HepG2 (cell line): ENCODE measurements around the gene GRIK1. TPM values are rescaled to one million over a fixed set of nuclear protein-coding genes. Genes with fewer than 3 reads are reported as not detected.

ENCODE experiments used
- ATAC-seq: fragments of 200-7000 bp; cut with Tn5 transposase; 3 replicates; pipeline ENCODE4 v1.9.1; 2020; ENCODE audit warnings: mild to moderate bottlenecking, moderate library complexity
- BruUV-seq: library from RNA; stranded (reverse); fragments of 400-500 nt; replicated peaks from 2 replicates; lab custom pipeline; 2021; lab: Mats Ljungman, UMichigan
- CTCF ChIA-PET: fragments of 300-600 bp; formaldehyde crosslinking; extraction: SDS; loops from one replicate; lab custom pipeline; 2021; ENCODE audit warnings: low total read pairs, inconsistent platforms, low intra/inter-chr PET ratio; lab: Yijun Ruan, JAX
- POLR2A ChIA-PET: fragments of 350-600 bp; sonication (Branson Sonifier 250); formaldehyde crosslinking; loops from one replicate; lab custom pipeline; 2020; ENCODE audit warnings: antibody characterized with exemption, inconsistent platforms; lab: Yijun Ruan, JAX
- DNase-seq: peaks from one replicate; pipeline ENCODE4 v3.0.0-alpha.2; 2015; ENCODE audit warnings: low spot score
- FAIRE-seq: peaks from 3 replicates; lab custom pipeline; 2011; peaks lifted over from hg19 to GRCh38; lab: Jason Lieb, UNC
- H2AFZ ChIP-seq: one replicate; pipeline ENCODE4 v1.6.1; 2011; ENCODE audit warnings: low read length, inconsistent platforms
- H3K27ac ChIP-seq: fragments of 300-600 bp; 3 replicates; pipeline ENCODE4 v1.8.0; 2011; ENCODE audit warnings: mixed run types, mild to moderate bottlenecking, mixed read lengths, low read length, inconsistent platforms; ENCODE audit not compliant: insufficient read depth; ENCODE audit errors: extremely low read length
- H3K27me3 ChIP-seq, 2 experiments: fragments of 200-600 bp in 1 of 2; 2 replicates in 1 of 2; 3 replicates in 1 of 2; pipeline versions ENCODE4 v1.6.0 to v1.8.0; 2011; ENCODE audit warnings: low read length in 2 of 2, mild to moderate bottlenecking in 2 of 2, moderate library complexity in 2 of 2, inconsistent platforms in 1 of 2; ENCODE audit not compliant: insufficient read depth in 2 of 2, control insufficient read depth in 1 of 2
- H3K36me3 ChIP-seq, 2 experiments: fragments of 200-600 bp in 1 of 2; replicated peaks in 1 of 2; 2 replicates in 1 of 2; 3 replicates in 1 of 2; pipeline versions ENCODE4 v1.5.1 to v1.8.0; 2011; ENCODE audit warnings: low read length in 2 of 2, inconsistent platforms in 1 of 2; ENCODE audit not compliant: insufficient read depth in 2 of 2, control insufficient read depth in 1 of 2
- H3K4me1 ChIP-seq: 2 replicates; pipeline ENCODE4 v1.5.1; 2012; ENCODE audit warnings: low read length, inconsistent platforms; ENCODE audit not compliant: insufficient read depth
- H3K4me2 ChIP-seq: 2 replicates; pipeline ENCODE4 v1.6.0; 2011; ENCODE audit warnings: low read depth, low read length, inconsistent platforms
- H3K4me3 ChIP-seq, 3 experiments: fragments of 200-600 bp in 1 of 3; sonication (generic), shearing (Covaris generic) in 1 of 3; replicated peaks in 1 of 3; 2 replicates each; pipeline ENCODE4 v1.5.1; 2011 to 2016; ENCODE audit warnings: low read length in 3 of 3, inconsistent platforms in 2 of 3, low read depth in 2 of 3, mild to moderate bottlenecking in 2 of 3, control low read depth in 1 of 3, mixed read lengths in 1 of 3; ENCODE audit not compliant: insufficient read depth in 1 of 3
- H3K79me2 ChIP-seq: one replicate; pipeline ENCODE4 v1.6.1; 2011; ENCODE audit warnings: low read length, inconsistent platforms; ENCODE audit not compliant: insufficient read depth
- H3K9ac ChIP-seq: 2 replicates; pipeline ENCODE4 v1.6.0; 2011; ENCODE audit warnings: mild to moderate bottlenecking, low read depth, low read length, inconsistent platforms; ENCODE audit not compliant: insufficient read depth
- H3K9me3 ChIP-seq: 2 replicates; pipeline ENCODE4 v1.5.1; 2012; ENCODE audit warnings: mild to moderate bottlenecking, low read length
- H4K20me1 ChIP-seq: 2 replicates; pipeline ENCODE4 v1.6.0; 2011; ENCODE audit warnings: inconsistent platforms, mild to moderate bottlenecking, low read length, moderate library complexity; ENCODE audit not compliant: insufficient read depth
- AKNA ChIP-seq: sonication (generic); formaldehyde crosslinking; IDR thresholded peaks from 2 replicates; pipeline ENCODE4 v1.4.0; 2020; ENCODE audit warnings: missing genetic modification reagents, borderline replicate concordance
- ATF3 ChIP-seq: sonication (generic); formaldehyde crosslinking; IDR thresholded peaks from 2 replicates; pipeline ENCODE4 v1.4.0; 2020; ENCODE audit warnings: missing genetic modification reagents
- CREB3 ChIP-seq: sonication (generic); formaldehyde crosslinking; IDR thresholded peaks from 2 replicates; pipeline ENCODE4 v1.5.0; 2020; ENCODE audit warnings: missing genetic modification reagents
- HDAC6 ChIP-seq: fragments of 200-600 bp; sonication (generic); IDR thresholded peaks from 2 replicates; pipeline ENCODE4 v1.7.0; 2017; ENCODE audit warnings: mild to moderate bottlenecking, antibody characterized with exemption, low read length, low read depth
- KAT8 ChIP-seq: IDR thresholded peaks from 2 replicates; pipeline ENCODE4 v1.6.1; 2016; ENCODE audit warnings: missing genetic modification reagents, missing compliant biosample characterization
- NCOR1 ChIP-seq: fragments of 200-600 bp; sonication (generic); IDR thresholded peaks from 2 replicates; pipeline ENCODE4 v1.7.0; 2017; ENCODE audit warnings: antibody characterized with exemption, low read length, borderline replicate concordance
- NFKBIZ ChIP-seq: IDR thresholded peaks from 2 replicates; pipeline ENCODE4 v1.6.1; 2018; ENCODE audit warnings: missing genetic modification reagents, missing compliant biosample characterization
- TBP ChIP-seq: sonication (generic); formaldehyde crosslinking; IDR thresholded peaks from 2 replicates; pipeline ENCODE4 v1.5.0; 2020; ENCODE audit warnings: missing genetic modification reagents
- ZFP36L2 ChIP-seq: sonication (generic); formaldehyde crosslinking; IDR thresholded peaks from 2 replicates; pipeline ENCODE4 v1.4.0; 2020; ENCODE audit warnings: missing genetic modification reagents
- ZKSCAN8 ChIP-seq: IDR thresholded peaks from 2 replicates; pipeline ENCODE4 v1.6.1; 2016; ENCODE audit warnings: borderline replicate concordance, missing genetic modification reagents, missing compliant biosample characterization
- ZNF124 ChIP-seq: sonication (generic); formaldehyde crosslinking; IDR thresholded peaks from 2 replicates; pipeline ENCODE4 v1.4.0; 2020; ENCODE audit warnings: missing genetic modification reagents
- ZNF747 ChIP-seq: sonication (generic); formaldehyde crosslinking; IDR thresholded peaks from 2 replicates; pipeline ENCODE4 v1.8.1; 2023; ENCODE audit warnings: missing genetic modification reagents, mild to moderate bottlenecking, borderline replicate concordance
- ZNF83 ChIP-seq: sonication (generic); formaldehyde crosslinking; IDR thresholded peaks from 2 replicates; pipeline ENCODE4 v1.4.0; 2020; ENCODE audit warnings: missing genetic modification reagents, mild to moderate bottlenecking, borderline replicate concordance
- whole genome bisulfite sequencing: methylation state at CpG from one replicate; pipeline ENCODE4 v1.1.6; 2017; ENCODE audit warnings: low lambda C conversion rate; 5-methylcytosine and 5-hydroxymethylcytosine counted together
- in situ Hi-C: cut with HindIII; loops from 2 replicates; pipeline ENCODE4 v1.10.0; 2017; ENCODE audit warnings: low pct_unique_long_range_greater_than_20kb; ENCODE audit not compliant: extremely low pct_ligation_motif_present
- intact Hi-C: fragments of 100-400 bp; cut with micrococcal nuclease; formaldehyde crosslinking; loops from one replicate; pipeline ENCODE4 v1.10.0; 2022; ENCODE audit not compliant: unreplicated experiment
- polyA plus RNA-seq, 8 experiments: library from polyadenylated mRNA; depleted of rRNA in 3 of 8; stranded (reverse) in 7 of 8; unstranded in 1 of 8; fragments of >200 nt; fragmentation: Illumina TruSeq in 4 of 8; extraction: Trizol in 4 of 8; gene quantifications; 2 replicates each; pipeline versions ENCODE4 v1.2.1 to v1.2.3, GENCODE V29; 2011 to 2016; ENCODE audit warnings: low read depth in 4 of 8, missing spikeins in 1 of 8, mixed read lengths in 1 of 8; ENCODE audit not compliant: insufficient read depth in 1 of 8
- total RNA-seq, 5 experiments: library from RNA; depleted of rRNA; stranded (reverse); fragments of >200 nt; fragmentation: Illumina TruSeq; extraction: Trizol; gene quantifications; 2 replicates each; pipeline ENCODE4 v1.2.3, GENCODE V29; 2016; ENCODE audit warnings: low read depth in 1 of 5

The GRIK1 gene
- total and polyA plus RNA-seq, 2 of the 13 experiments (the other 11 are each of a cell fraction or from before 2014, with no cell fraction given) = not detected

- TF ChIP-seq ATF3 (no peak), HDAC6 (no peak), CREB3 (no peak), ZNF747 (no peak), TBP (CRISPR knock-in tag) (no peak), ZNF124 (no peak), KAT8 (CRISPR knock-in tag) (no peak), ZFP36L2 (no peak), NFKBIZ (CRISPR knock-in tag) (no peak), ZKSCAN8 (CRISPR knock-in tag) (no peak), NCOR1 (no peak), ZNF83 (CRISPR knock-in tag) (no peak)
These were observed 54.3 kb downstream of the GRIK1 start (continued) for GRCh38 chr21:29885491-29885890.

- Histone ChIP-seq H2AFZ (no peak overlapping the region), H3K79me2 (no peaks in the 10 kb centered on the region), H3K27ac (no peak overlapping the region), H3K4me3 (no peak overlapping the region), H3K9me3 (peaks cover 18% of the 10 kb centered on the region), H3K4me2 (no peak overlapping the region), H3K9ac (no peak overlapping the region), H3K36me3 (no peaks in the 10 kb centered on the region), H4K20me1 (no peaks in the 10 kb centered on the region)
- DNase-seq = no peak
- no peak for ATAC-seq
- no TSS peak for BruUV-seq
- CTCF ChIA-PET = no interaction called here
- no peak for TF ChIP-seq AKNA (CRISPR knock-in tag)
- TF ChIP-seq, all 625 proteins: peak for 0
- in situ Hi-C loops = no loop called here
- no peak for FAIRE-seq
- POLR2A ChIA-PET = no interaction called here
- Histone ChIP-seq H3K27me3 (no peaks in the 10 kb centered on the region), H3K4me1 (no peaks in the 10 kb centered on the region)
- intact Hi-C loops = no loop called here
- 0% methylated on average over 1 of the region's 1 CpG for WGBS
These were observed 63.9 kb downstream of the GRIK1 start for GRCh38 chr21:29875873-29876272.
